Kidney capillary endothelial cell (primary cell): ENCODE results near the gene RBMX2.
"Not testable (repeated sequence)": the region's sequence is repeated elsewhere in the genome, so short reads cannot be mapped to it uniquely, and the experiment has no call there.

Experiments used
- DNase-seq: peaks from one replicate; pipeline ENCODE4 v3.0.0-alpha.2; 2018; ENCODE audit warnings: low spot score

Gene RBMX2, protein sequence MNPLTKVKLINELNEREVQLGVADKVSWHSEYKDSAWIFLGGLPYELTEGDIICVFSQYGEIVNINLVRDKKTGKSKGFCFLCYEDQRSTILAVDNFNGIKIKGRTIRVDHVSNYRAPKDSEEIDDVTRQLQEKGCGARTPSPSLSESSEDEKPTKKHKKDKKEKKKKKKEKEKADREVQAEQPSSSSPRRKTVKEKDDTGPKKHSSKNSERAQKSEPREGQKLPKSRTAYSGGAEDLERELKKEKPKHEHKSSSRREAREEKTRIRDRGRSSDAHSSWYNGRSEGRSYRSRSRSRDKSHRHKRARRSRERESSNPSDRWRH

DNA sequence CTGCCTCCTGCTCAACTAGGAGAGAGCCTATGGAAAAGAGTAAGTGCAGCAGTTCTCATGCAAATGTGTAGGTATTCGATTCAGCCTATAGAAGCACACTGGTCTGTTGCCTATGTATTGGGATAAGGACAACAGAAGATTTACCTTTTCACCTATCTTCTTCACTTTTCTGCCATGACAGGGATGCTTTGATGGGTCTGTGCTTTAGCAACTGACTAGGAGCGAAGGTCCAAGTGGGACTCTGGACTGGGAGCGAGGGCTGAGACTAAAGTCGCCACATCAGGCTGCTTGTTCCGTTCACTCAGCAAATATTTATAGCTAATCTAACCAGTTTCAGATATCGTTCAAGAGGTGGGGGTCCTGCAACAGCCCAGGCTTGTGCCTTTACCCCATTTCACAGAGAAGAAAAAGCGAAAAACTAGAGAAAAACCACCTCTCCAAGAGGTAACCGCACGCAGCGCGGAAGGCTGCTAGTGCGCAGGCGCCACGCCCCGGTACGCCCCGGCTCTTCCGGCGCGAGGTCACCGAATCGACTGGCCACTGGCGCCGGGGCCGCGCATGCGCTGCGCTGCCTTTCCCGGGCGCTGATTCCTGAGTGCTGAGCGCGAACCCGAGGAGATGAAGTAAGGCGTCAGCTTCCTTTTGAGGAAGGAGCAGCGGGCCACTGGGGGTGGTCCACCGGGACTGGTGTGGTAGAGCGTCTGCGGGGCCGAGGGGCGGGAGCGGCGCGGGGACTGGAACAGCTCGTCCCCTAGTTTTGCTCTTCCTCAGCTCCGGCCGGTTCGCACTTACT lies at the start of gene RBMX2:
RBMX2 (plus strand) TSS at position 573 of the 793 bp plus-strand sequence; CDS start at position 619, 46 bp downstream.
- DNase-seq, result peak; percentile 58

DNA sequence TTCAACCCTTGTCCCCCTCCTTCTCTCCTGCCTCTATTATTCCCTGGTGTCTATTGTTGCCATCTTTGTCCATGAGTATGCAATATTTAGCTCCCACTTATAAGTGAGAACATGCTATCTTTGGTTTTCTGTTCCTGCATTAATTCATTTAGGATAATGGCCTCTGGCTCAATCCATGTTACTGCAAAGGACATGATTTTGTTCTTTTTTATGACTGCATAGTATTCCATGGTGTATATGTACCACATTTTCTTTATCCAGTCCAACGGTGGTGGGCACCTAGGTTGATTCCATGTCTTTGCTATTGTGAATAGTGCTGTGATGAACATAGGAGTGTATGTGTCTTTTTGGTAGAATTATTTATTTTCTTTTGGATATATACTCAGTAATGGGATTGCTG lies 49.7 kb upstream of the RBMX2 start:
- not testable (repeated sequence) for DNase-seq

DNA sequence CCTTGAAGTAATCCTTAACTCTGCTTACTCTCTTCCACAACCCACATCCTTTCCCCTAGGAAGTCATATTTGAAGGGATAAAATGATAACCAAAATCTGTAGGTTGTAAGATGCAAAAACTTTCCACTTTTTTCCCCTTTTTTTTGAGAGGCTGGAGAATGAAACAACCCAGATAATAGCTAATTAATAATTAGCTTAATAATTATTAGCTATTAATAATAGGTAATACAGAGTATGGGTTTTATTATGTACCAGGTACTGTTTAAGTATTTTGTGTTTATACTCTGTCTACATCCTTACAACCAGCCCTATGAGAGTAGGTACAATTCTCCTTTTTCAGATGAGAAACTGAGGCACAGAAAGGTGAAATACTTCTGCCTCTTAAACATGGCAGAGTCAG lies 25.7 kb upstream of the RBMX2 start:
- DNase-seq, result no peak

DNA sequence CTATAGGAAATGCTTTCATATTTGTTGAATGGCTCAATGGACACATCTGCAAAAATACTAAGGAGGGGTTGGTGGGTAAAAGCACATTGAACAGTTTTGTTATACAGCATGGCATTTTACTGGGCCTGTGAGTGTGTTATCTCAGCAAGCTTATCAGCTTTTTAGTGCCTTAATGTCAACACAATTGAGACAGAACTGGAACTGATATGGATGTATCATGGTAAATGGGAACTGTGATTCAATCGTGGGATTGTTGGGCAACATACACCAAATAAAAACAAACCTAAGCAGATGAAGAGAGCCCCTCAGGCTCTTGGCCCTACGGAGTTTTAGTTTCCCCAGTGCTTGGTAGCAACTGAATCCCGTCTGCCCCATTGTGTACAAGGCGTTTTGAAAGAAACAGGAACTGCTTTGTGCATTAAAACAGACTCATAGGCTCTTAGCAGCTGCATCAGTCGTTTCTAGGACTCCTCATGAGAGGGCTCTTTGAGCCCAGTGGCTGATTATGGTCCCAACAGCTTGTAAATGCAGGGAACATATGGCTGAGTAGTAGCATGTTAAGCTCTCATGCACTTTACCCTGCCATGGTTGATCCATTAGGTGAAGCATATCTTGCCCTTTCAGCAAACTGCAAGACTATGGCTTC lies 23.6 kb upstream of the RBMX2 start:
- no peak for DNase-seq

DNA sequence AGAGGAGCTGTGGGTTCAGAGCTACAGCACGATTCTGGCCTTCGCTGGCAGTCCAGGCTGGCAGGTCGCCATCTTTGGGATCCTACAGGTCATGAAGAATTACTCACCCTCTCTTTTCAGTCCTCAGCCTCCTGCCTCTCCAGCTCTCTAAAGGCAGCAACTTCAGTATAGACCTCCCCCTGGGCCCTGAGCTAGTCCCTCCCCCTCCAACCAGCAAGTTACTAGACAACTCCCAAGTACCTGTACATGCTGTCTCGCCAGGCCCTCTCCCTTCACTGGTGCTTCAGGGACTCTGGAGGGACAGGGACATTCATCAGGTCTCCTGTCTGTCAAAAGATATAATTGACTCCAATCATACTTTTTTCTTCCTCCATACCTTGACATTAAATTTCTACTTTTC lies 16.3 kb upstream of the RBMX2 start, which contains the start of gene GPR119:
GPR119 (minus strand) TSS at position 155 of the 400 bp plus-strand sequence. CDS start 227 bp downstream, outside the sequence.
- no peak for DNase-seq

DNA sequence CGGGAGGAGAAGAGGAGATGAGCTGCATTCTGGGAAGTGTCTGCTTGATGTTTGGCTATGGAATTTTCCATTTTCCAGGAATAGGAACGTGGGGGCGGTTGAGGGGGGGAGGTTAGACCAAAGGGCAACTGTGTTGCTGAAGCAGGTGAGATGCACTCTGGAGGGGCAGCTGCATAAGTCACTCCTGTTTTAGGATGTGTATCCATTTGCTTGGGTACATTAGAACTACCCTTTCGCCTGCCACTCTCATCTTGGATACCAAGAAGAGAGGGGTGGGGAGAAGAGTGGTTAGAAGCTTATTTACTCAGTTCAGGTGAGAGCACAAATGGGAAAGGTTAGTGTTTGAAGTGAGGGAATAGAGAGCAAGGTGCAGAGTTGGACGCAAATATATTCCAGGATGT lies 15.4 kb upstream of the RBMX2 start:
- no peak for DNase-seq

DNA sequence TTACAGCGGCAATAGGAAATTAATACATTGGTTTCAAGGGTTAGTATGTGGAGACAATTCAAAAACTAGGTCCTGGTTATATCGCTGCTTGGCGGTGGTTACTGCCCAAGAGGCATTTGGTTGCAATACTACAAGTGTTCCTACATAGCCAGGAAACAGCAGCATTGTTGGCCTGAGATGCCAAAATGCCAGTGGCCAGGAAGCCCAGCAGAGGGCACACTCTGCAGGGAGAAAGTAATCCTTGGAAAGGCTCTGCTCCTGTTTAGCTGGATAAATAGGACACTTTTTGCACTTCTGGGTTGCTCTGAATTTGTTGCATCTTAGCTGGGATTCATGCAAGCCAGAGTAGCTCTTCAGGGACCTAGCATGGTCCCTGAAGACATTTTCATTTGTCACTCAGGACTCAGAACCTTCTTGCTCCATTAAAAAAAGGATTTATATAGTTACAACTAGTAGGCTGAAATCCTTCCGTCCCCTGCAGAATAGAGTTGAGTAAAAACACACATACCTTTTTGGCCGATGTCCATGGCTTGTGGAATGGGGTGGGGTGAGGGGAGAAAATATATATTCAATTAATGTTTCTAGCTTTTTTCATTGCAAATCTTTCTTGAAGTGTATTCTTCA lies 8.2 kb upstream of the RBMX2 start:
- DNase-seq, result peak; percentile 38

DNA sequence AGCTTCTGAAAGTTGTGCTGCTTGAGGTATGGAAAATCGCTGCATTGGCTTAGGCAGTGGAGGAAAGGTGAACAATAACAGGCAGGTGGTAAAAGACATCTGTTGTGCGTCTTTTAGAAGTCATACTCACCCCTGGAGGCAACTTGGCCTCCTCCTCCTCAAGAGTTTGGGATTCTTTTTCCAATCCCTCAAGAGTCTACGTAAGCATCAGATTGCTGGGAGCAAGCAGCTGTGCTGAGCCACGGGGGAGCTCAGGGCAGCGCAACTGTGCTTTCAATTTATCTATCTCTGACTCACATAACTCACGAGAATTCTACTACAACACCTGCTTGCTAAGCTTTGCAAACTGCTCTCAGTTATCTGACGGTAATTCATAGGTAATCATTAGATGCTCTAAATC lies 6.4 kb upstream of the RBMX2 start:
- DNase-seq, result no peak

DNA sequence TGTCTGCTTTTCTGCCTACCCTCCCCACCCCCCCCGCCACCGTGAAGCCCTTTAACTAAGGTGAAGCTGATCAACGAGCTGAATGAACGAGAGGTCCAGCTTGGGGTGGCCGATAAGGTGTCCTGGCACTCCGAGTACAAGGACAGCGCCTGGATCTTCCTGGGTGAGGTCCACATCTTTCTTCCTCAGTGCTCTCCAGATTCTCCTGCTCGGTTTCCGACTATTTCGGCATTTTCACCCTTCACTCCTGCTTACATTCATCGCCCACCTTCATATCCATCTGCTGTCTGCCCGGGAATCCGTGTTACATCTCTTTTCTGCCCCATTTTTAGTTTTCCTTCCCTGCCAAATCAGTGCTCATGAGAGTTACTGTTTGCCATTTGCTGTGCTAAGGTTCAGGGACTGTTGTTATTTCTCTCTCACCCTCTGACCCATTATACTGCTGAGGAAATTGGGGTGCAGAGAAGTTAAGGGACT lies 459 bp downstream of the RBMX2 start:
- DNase-seq, result peak; percentile 1

DNA sequence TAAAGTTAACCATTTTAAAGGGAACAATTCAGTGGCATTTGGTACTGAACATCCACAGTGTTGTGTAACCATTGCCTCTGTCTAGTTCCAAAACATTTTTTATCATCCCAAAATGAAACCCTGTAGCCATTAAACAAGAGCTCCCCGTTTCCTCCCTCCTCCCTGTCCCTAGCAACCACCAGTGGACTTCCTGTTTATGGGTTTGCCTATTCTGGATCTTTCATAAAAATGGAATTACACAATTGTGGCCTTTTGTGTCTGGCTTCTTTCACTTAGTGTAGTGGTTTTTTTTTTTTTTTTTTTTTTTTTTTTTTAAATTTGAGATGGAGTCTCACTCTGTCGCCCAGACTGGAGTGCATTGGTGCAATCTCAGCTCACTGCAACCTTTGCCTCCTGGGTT lies 11.6 kb downstream of the RBMX2 start:
- no peak for DNase-seq

DNA sequence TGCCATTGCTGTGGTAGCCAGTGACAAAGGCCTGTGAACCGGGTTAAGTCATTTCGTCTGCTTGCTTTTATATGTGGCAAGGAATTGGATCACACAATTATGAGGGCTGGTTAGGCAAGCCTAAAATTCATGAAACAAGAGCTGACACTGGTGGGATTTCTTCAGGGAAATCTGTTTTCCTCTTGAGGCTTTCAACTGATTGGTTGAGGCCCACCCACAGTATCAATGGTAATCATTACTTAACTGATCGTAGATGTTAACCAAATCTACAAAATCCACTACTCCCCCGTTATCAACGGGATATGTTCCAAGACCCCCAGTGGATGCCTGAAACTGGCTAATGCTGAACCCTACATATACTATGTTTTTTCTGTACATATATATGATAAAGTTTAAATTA lies 13.0 kb downstream of the RBMX2 start:
- no peak for DNase-seq

DNA sequence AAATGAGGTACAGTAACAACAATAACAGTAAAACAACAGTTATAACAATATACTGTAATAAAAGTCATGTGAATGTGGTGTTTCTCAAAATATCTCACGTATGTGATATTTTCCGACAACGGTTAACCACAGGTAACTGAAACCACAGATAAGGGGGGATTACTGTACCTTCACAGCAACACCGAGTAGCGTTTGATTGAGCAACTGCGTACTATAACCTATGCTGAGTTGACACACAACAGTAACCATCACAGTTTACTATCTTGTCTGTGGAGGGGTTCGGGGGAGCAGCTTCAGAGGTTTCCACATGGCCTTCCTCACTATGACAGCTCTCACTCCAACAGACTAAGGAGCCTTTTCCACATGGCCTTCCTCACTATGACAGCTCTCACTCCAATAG lies 13.4 kb downstream of the RBMX2 start:
- DNase-seq, result no peak

DNA sequence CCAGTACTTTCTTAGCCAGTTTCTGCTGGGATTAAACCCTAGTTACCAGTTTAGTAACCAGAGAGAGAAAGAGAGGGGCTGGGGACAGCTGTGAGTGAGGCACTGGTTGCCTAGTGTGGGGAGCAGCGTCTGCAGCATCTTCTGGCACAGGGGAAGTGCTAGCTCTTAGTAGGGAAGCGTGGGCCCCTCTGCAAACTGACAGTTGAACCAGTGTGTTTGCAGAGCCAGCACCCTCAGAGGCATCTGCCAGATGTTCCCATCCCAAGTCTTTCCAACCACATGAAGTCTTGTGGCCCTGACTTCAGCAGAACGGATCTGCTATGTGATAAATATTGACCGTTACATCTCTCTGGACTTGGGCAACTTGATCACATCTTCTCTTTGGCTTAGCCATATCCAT lies 15.0 kb downstream of the RBMX2 start:
- DNase-seq, result no peak

DNA sequence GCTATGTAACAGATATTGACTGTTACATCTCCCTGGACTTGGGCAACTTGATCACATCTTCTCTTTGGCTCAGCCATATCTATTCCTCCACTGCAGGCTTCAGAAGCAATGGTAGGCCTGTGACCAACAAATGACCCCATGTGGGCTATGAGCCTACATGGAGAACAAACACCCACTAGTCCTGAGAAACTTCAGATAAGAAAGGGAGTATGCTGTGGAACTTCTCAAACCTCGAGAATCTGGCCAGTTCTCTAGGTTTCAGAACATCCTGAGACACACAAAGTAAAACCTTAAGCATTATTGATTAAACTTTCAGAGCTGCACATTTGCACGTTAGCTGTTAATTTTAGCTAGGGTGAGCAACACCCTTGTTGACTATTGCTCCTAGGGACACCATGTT lies 16.3 kb downstream of the RBMX2 start:
- no peak for DNase-seq

DNA sequence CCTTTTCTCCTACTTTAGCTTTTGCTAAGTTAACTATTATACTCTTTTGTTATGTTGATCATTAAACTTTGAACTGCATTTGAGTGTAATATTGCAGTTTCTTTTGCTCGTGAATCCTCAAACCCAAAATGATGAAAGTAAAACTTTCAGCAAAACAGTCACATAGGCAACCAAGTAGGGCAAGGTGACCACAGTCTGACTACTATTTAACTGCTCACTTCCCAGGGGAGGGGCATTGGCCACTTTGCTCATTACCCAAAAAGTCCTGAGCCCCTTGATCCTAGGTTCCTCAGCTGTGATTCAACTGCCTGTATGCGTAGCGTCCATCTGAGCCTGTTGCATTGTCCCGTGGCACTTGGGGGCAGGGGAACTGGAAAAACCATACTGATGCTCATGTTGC lies 17.0 kb downstream of the RBMX2 start:
- DNase-seq, result no peak

DNA sequence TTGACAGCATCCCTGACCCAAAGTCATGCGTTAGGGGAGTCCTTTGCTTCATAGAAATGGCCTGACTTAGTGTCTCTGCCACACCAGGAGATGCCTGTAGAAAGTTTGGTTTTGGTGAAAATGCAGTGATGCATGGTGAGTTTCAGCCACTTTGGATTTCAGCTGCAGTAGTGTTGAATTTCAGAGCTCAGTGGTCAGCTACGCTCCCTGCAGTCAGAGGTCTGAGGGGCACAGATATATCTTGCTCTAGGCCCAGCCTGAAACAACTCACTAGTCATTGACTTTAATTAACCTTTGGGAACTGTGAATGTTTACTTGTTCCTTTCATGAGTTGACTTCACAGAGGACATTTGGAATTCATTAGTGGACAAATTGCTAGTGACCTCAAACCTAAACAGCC lies 17.5 kb downstream of the RBMX2 start:
- no peak for DNase-seq

DNA sequence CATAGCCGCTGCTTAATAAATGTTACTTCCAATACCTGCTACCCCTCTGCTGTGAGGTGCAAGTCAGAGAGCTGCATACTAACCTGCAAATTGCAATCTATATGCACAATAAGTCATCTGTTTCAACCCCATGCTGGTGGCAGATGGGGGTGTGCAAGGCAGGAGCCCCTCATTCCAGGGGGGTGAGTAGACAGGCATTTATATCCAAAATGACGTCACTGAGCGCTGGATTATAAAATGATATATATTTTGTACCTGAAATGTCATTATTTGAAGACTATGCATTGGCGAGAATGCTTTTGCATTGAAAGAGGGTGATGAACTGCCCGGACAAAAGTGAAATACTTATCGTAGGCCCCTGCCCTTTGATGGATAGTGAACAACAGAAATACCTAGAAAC lies 24.7 kb downstream of the RBMX2 start:
- no peak for DNase-seq

DNA sequence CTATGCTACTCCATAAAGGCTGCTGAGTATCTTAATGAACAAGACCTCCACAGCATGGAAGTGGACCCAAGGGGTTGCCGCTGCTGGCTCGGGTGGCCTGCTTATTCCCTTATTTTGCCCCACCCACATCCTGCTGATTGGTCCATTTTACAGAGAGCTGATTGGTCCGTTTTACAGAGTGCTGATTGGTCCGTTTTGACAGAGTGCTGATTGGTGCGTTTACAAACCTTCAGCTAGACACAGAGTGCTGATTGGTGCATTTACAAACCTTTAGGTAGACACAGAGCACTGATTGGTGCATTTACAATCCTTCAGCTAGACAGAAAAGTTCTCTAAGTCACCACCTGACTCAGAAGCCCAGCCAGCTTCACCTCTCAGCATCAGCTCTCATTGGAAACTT lies 27.4 kb downstream of the RBMX2 start:
- not testable (repeated sequence) for DNase-seq

DNA sequence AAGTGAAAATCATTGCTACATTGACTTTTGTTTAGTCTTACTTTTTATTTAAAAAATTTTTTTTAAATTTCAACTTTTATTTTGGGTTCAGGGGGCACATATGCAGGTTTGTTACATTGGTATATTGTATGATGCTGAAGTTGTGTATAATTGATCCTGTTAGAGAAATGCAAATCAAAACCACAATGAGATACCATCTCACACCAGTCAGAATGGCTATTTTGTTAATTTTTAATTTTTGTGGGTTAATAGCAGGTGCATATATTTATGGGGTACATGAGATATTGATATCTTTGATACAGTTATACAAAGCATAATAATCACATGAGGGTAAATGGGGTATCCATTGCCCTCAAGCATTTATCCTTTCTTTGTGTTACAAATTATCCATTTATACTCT lies 34.1 kb downstream of the RBMX2 start:
- DNase-seq, result no peak

DNA sequence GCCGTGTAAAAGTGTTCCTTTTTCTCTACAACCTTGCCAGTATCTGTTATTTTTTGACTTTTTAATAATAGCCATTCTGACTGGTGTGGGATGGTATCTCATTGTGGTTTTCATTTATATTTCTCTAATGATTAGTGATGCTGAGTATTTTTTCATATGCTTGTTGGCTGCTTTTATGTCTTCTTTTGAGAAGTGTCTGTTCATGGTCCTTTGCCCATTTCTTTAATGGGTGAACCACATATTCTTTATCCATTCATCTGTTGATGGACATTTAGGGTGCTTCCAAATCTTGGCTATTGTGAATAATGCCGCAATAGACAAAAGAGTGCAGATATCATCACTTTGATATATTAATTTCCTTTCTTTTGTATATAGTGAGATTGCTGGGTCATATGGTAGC lies 36.2 kb downstream of the RBMX2 start:
- not testable (repeated sequence) for DNase-seq

DNA sequence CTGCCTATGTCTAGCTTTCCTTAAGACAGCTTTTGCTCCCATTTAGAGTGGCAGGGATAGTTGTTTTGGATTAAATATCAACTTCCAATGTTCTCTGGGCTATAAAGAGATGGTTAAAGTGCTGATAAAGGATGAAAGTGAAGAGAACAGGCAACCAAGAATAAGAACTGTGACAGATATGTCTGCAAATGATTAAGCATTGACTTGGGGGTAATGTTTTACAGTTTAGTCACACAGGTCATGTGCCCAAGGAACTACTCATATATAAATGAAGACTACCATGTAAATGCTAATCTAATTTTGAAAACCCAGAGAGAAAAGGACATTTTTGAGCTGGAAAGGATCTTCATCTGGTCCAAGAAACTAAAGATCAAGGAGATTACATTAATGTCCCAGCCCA lies 42.1 kb downstream of the RBMX2 start:
- no peak for DNase-seq

DNA sequence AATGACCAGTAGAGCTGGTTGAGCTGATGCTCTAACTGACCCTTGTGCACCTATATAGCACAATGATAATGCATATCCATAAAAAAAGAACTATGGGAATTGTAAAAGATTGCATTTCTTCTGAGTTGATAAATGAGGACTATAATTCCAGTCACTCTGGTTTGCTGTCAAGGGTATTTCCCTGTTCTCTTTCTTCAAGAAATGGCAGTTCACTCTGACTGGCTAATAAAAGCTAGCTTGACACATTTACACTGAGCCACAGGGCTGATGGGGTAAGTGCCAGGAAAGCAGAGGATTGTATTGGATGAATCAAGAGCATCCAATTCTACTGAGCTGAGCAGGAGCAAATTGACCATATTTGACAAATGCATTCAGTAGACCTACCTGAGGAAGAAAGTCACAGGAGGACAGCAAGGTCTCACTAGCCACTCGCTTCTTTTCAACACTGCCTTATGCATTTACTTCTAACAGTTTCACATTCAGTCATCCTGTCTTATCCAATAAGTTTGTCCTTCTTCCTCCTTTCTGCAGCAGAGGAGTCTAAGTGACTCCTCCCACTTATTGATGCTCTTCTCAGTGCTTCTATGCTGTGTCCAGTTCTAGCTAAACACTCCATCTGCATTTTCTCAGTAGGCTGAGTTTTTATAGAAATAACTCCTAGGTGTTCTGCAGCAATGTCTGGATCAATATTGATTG lies 43.0 kb downstream of the RBMX2 start:
- DNase-seq, result no peak
